Adipocyte (in vitro differentiated cells): ENCODE results near the gene KRT27.
A peak's percentile ranks its signal among the peaks of the same experiment; 100 is the strongest.

Experiments
- DNase-seq: peaks from one replicate; pipeline ENCODE4 v3.0.0-alpha.2; 2015; ENCODE audit warnings: low read depth
- H3K27me3 ChIP-seq: replicated peaks from 2 replicates; pipeline ENCODE4 v1.7.0; 2013; ENCODE audit warnings: mild to moderate bottlenecking, low read length, moderate library complexity; ENCODE audit not compliant: control insufficient read depth, insufficient read depth
- H3K36me3 ChIP-seq: 2 replicates; pipeline ENCODE4 v1.7.0; 2013; ENCODE audit warnings: low read length, mild to moderate bottlenecking, moderate library complexity; ENCODE audit not compliant: control insufficient read depth, insufficient read depth, severe bottlenecking
- H3K4me1 ChIP-seq: 2 replicates; pipeline ENCODE4 v1.7.0; 2013; ENCODE audit warnings: mild to moderate bottlenecking, low read length, moderate library complexity; ENCODE audit not compliant: control insufficient read depth, insufficient read depth
- H3K4me3 ChIP-seq: 2 replicates; pipeline ENCODE4 v1.7.0; 2013; ENCODE audit warnings: mild to moderate bottlenecking, low read length, moderate library complexity
- H3K9ac ChIP-seq: 2 replicates; pipeline ENCODE4 v1.7.0; 2013; ENCODE audit warnings: mild to moderate bottlenecking, low read length, moderate library complexity
- H3K9me3 ChIP-seq: 2 replicates; pipeline ENCODE4 v1.7.0; 2013; ENCODE audit warnings: mild to moderate bottlenecking, low read length, moderate library complexity; ENCODE audit not compliant: control insufficient read depth

The KRT27 gene

DNA sequence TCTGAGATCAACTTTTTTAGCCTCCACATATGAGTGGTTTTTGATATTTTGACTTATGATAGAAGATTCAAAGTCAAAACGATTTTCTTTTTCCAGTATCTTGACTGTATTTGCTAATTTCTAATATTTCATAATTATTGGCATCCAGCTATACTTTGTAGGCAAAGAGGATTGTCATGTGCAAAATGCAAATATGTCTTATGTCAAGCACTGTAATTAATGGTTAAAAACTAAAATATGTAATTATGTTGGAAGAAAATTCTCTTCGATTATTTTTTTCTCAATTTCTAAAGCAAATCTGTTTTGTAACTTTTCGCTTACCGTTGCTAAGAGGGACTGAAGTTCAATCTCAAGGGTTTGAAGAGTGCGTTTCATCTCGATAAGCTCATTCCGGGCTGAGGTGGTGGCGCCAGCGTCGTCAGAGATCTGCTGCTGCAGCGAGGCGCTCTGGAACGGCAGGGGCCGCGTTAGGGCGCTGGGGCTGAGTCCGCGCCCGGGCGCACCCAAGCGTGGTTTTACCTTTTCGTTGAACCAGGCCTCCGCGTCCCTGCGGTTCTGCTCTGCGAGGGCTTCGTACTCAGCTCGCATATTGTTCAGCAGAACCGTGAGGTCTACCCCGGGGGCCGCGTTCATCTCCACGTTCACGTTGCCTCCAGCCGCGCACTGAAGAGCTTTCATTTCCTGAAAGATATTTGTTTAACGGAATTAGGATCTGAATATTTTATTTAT lies 3.0 kb downstream of the KRT27 start:
- Histone ChIP-seq H3K27me3 (peaks cover 16% of the 10 kb centered on the region), H3K9ac (no peak overlapping the region), H3K36me3 (no peaks in the 10 kb centered on the region), H3K4me3 (peak overlapping the region; percentile 58), H3K9me3 (no peaks in the 10 kb centered on the region), H3K4me1 (peaks cover 4% of the 10 kb centered on the region)
- DNase-seq = no peak

DNA sequence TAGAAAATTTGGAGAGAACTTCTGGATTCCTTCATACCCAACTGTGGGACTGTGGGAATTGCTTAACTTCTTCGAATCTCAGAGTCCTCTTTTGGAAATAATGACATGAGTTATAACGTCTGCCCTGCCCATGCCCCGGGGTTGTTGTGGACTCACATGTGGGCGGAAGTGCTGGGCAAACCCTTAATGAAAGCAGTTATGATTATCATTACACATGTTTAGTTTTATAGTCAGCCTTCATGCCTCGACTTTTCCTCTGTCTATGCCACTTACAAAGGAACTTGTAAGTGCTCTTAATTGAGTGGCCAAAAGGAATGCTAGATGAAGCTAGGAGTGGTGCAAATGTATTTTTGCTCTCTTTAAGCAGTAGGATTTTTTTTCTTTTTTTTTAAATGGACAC lies 3.9 kb downstream of the KRT27 start:
- no peaks in the 10 kb centered on the region for H3K36me3 ChIP-seq
- no peak overlapping the region for H3K4me3 ChIP-seq
- no peak for DNase-seq
- peaks cover 4% of the 10 kb centered on the region for H3K4me1 ChIP-seq
- no peak overlapping the region for H3K9ac ChIP-seq
- H3K9me3 ChIP-seq = no peaks in the 10 kb centered on the region
- peaks cover 16% of the 10 kb centered on the region for H3K27me3 ChIP-seq

DNA sequence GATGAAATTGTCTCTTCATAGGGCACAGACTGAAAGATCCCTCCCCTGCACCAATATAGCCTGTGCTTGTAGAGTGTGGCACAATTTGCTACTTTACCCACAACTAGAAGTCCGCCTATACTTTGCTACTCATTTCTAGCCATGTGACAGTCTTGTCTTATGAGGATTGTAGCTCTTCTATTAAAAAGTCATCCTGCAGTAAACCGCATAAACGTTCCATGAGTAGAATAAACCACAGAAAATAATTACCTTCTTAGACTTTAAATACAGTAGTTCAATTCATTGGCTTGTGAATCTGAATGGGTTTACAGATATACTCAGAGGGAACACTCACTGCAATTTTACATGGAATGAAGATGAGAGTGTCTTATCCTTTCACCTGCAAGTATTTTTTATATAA lies 4.4 kb downstream of the KRT27 start:
- H3K4me1 ChIP-seq = peaks cover 4% of the 10 kb centered on the region
- no peak for DNase-seq
- H3K9ac ChIP-seq = no peak overlapping the region
- H3K27me3 ChIP-seq = peaks cover 16% of the 10 kb centered on the region
- H3K36me3 ChIP-seq = no peaks in the 10 kb centered on the region
- H3K4me3 ChIP-seq = no peak overlapping the region
- H3K9me3 ChIP-seq = no peaks in the 10 kb centered on the region

DNA sequence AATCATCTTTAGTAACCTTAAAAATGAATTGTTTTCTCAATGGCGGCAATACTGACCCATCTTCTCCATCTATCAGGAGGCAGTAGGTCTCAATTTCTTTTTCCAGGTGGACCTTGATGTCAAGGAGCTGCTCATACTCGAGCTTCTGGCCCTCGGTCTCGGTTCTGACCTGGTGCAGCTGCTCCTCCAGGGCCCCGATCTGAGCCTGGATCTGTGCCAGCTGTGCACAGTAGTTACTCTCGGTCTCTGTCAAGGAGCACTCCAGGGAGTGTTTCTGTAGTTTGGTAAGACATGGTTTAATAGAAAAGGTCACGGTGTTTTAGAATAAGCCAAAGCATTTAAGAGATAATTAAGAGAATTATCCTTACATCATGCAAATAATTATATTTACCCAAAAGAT lies 4.9 kb downstream of the KRT27 start:
- Histone ChIP-seq H3K4me3 (no peak overlapping the region), H3K9ac (no peak overlapping the region), H3K4me1 (peaks cover 4% of the 10 kb centered on the region), H3K36me3 (no peaks in the 10 kb centered on the region), H3K27me3 (peaks cover 16% of the 10 kb centered on the region), H3K9me3 (no peaks in the 10 kb centered on the region)
- no peak for DNase-seq

DNA sequence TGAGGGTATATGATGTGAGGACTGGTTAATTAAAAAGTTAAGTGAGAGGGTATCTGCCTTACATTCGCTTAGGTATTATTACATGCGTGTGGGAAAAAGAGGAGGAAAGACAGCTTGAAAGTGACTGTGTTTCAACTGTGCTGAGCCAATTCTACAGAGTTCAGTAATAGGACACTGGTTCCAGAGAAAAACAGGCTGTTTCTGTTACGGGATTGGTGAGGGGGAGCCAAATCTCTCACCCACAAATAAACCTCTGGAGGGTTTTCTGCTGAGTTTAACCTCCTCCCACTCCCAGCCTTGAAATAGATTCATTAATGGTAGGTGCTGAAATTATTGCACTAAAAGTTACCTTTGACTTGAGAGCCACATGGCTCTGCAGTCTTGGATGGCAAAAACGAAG lies 6.4 kb downstream of the KRT27 start:
- no peaks in the 10 kb centered on the region for H3K9me3 ChIP-seq
- H3K36me3 ChIP-seq = no peaks in the 10 kb centered on the region
- no peak overlapping the region for H3K9ac ChIP-seq
- H3K4me3 ChIP-seq = no peak overlapping the region
- peaks cover 4% of the 10 kb centered on the region for H3K4me1 ChIP-seq
- H3K27me3 ChIP-seq = peaks cover 24% of the 10 kb centered on the region
- no peak for DNase-seq

DNA sequence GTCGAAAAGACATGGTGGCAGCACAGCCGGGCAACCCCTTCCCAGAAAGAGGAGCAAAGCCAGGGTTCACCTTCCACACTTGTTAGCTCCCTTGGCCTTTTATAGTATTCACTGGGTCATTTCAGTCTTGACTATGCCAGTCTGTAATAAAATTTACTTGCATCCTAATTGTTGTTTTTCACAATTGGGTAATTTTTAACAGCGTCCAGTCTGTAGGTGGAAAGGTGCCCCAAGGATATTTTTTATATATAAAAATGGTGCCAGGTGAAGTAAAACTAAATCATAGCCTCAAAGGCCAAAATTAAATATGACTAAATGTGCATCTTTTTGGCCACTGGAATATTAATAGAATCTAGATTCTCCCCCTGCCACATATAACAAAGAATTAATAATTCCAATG lies 10.2 kb downstream of the KRT27 start, which contains the start of gene KRT26:
Gene KRT26, minus strand, starts transcription at position 101 of the 400 bp plus-strand sequence. Its CDS starts 88 bp downstream, at position 13.
- H3K36me3 ChIP-seq = no peaks in the 10 kb centered on the region
- peaks cover 24% of the 10 kb centered on the region for H3K27me3 ChIP-seq
- H3K4me1 ChIP-seq = no peaks in the 10 kb centered on the region
- H3K4me3 ChIP-seq = no peak within 1 kb of the TSS
- no peak within 1 kb of the TSS for H3K9ac ChIP-seq
- no peak for DNase-seq
- no peaks in the 10 kb centered on the region for H3K9me3 ChIP-seq

DNA sequence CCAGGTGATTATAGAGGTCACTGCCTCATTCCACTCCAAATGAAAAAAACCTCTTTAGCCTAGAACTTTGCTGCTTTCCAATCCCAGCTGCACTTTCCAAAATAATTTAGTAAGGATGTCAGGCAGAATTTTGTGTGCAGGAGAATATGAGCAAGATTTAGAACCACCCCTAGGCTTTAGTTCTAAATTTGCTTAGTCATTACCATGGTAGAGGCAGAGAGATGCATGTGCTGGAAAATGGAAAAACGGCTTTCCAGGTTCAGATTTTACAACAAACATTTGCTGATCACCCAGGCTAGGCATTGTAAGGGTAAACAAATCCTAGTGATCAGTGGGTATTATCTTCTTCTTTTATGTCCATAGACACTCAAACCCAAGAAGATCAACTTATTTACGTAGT lies 16.7 kb downstream of the KRT27 start:
- Histone ChIP-seq H3K9ac (no peak overlapping the region), H3K4me3 (no peak overlapping the region), H3K9me3 (peaks cover 48% of the 10 kb centered on the region), H3K36me3 (no peaks in the 10 kb centered on the region), H3K27me3 (no peaks in the 10 kb centered on the region), H3K4me1 (no peaks in the 10 kb centered on the region)
- no peak for DNase-seq

DNA sequence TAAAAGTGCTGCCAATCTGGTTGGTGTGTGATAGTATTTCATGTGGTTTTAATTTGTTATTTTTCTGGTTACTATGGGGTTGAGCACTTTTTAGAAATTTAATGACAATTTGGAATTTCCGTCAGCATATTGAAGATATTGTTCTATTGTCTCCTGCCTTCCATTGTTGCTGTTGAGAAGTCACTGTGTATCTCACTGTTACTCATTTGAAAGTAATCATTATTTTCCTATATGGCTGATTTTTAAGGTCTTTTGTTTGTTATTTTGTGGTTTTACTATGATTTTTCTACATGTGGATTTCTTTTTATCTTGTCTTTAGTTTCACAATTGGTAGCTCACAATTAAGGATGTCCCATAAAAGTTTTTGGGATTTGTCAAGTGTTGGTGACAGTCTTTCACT lies 18.6 kb downstream of the KRT27 start:
- DNase-seq = no peak
- Histone ChIP-seq H3K36me3 (no peaks in the 10 kb centered on the region), H3K27me3 (no peaks in the 10 kb centered on the region), H3K9ac (no peak overlapping the region), H3K9me3 (peaks cover 67% of the 10 kb centered on the region), H3K4me3 (no peak overlapping the region), H3K4me1 (no peaks in the 10 kb centered on the region)

DNA sequence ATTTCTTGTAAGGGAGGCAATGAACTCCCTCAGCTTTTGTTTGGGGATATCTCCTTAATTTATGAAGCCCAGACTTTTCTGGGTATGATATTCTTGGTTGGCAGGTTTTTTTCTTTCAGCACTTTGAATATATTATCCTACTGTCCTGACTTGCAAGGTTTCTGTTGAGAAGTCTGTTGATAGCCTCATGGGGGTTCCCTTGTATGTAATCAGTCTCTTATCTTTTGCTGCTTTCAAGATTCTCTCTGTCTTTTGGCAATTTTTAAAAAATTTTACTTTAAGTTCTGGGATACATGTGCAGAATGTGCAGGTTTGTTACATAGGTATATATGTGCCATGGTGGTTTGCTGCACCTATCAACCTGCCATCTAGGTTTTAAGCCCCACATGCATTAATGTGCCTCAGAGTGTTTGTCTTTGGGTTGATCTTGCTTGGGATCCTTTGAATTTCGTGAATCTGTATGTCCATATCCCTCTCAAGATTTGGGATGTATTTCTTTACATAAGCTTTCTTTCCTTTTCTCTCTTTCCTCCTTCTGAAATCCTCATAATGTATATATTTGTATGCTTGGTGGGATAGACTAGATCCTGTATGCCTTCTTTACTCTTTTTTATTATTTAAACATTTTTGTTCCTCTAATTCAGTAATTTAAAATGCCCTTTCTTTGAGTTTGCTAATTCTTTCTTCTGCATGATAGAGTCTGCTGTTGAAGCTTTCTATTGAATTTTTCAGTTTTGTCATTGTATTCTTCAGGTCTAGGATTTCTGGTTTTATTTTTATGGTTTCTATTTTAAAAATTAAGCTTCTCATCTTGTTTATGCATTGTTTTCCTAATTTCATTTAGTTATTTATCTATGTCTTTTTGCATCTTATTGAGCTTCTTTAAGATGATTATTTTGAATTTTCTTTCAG lies 22.0 kb downstream of the KRT27 start:
- no peaks in the 10 kb centered on the region for H3K36me3 ChIP-seq
- H3K9me3 ChIP-seq = peaks cover 75% of the 10 kb centered on the region
- no peak overlapping the region for H3K9ac ChIP-seq
- H3K4me1 ChIP-seq = no peaks in the 10 kb centered on the region
- DNase-seq = no peak
- H3K27me3 ChIP-seq = no peaks in the 10 kb centered on the region
- no peak overlapping the region for H3K4me3 ChIP-seq

DNA sequence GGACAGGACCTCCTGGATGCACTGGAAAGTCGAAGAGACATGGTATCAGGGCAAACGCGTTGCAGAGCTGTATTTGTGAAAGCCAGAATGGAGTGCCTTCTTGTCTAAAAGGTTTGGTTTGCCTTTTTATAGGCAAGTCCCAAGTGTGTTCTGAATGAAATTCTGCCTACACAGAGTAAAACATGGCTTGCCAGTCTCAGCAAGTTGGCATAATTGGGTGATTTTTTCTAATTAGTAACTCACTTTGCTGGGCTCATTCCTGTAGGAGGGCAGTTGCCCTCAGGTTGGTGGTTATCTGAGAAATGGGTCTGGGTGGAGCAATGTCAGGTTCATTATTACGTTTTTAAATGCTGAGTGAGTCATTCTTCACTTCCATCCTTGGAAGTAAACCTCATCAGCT lies 27.1 kb downstream of the KRT27 start, which contains the start of gene KRT25:
Gene KRT25, minus strand, starts transcription at position 101 of the 400 bp plus-strand sequence. Its CDS starts 60 bp downstream, at position 41.
- Histone ChIP-seq H3K4me1 (no peaks in the 10 kb centered on the region), H3K4me3 (no peak within 1 kb of the TSS), H3K36me3 (no peaks in the 10 kb centered on the region), H3K9ac (no peak within 1 kb of the TSS), H3K27me3 (peaks cover 16% of the 10 kb centered on the region), H3K9me3 (peaks cover 25% of the 10 kb centered on the region)
- DNase-seq = no peak

DNA sequence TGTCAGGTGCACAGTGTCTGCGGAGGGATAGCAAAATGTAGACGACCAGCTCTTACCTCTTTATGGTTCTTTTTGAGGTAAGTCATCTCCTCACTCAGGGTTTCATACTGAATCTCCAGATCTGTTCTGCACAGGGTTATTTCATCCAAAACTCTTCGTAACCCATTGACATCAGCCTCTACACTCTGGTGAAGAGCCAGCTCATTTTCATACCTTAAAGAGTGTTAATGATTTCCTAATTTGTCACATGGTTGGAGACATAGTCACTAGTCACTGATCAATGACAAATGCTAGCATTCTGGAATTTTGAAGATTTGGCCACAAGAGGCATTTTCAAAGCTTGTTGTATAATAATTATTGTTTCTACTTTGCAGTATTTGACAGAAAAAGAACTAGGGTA lies 28.5 kb downstream of the KRT27 start:
- no peak overlapping the region for H3K4me3 ChIP-seq
- DNase-seq = no peak
- H3K9me3 ChIP-seq = peaks cover 12% of the 10 kb centered on the region
- H3K9ac ChIP-seq = no peak overlapping the region
- no peaks in the 10 kb centered on the region for H3K4me1 ChIP-seq
- peaks cover 18% of the 10 kb centered on the region for H3K27me3 ChIP-seq
- H3K36me3 ChIP-seq = no peaks in the 10 kb centered on the region
